Smooth muscle cell of the coronary artery (primary cell): ENCODE measurements around the gene FOXP3. TPM values are rescaled to one million over a fixed set of nuclear protein-coding genes. Genes with fewer than 3 reads are reported as not detected.

ENCODE experiments used
- total RNA-seq: library from RNA; depleted of rRNA; stranded (reverse); fragments of >200 nt; gene quantifications from 2 replicates; pipeline ENCODE4 v1.2.3, GENCODE V29; 2014; ENCODE audit warnings: low replicate concordance

The FOXP3 gene
- total RNA-seq, result not detected in 2 replicates

GRCh38 chrX:49264460-49264859 lies at the start of gene FOXP3:
FOXP3 (minus strand) TSS chrX:49264710; CDS start chrX:49258505, 6,205 bp downstream.

GRCh38 chrX:49303346-49303745 lies 38.8 kb upstream of the FOXP3 start, which contains the start of gene GAGE10:
GAGE10 (plus strand) TSS chrX:49303646; CDS start chrX:49304860, 1,214 bp downstream.

GRCh38 chrX:49269767-49270248 lies 5.3 kb upstream of the FOXP3 start, which contains the start of gene PPP1R3F:
PPP1R3F (plus strand) TSS chrX:49269793; CDS start chrX:49269870, 77 bp downstream.

GRCh38 chrX:49233176-49233575 lies 31.3 kb downstream of the FOXP3 start, which contains the start of gene CACNA1F:
CACNA1F (minus strand) TSS chrX:49233340; CDS start chrX:49233309, 31 bp downstream.

Other genes starting within 250 kb of the FOXP3 start
- 19.7 and 47.7 TPM in 2 replicates for gene TFE3, start 221.4 kb downstream of the FOXP3 start, total RNA-seq
- under 0.01 and 0.38 TPM in 2 replicates for gene CCDC120, start 205.7 kb downstream of the FOXP3 start, total RNA-seq
- 5.9 and 7.7 TPM in 2 replicates for gene PRAF2, start 190.7 kb downstream of the FOXP3 start, total RNA-seq
- gene WDR45, start 184.8 kb downstream of the FOXP3 start, total RNA-seq, result 35.6 and 46.3 TPM in 2 replicates
- gene GPKOW, start 141.0 kb downstream of the FOXP3 start, total RNA-seq, result 15.3 and 21.6 TPM in 2 replicates
- 0.82 and 1.7 TPM in 2 replicates for gene MAGIX, start 102.0 kb downstream of the FOXP3 start, total RNA-seq
- gene PLP2, start 92.8 kb downstream of the FOXP3 start, total RNA-seq, result 15.9 and 17.5 TPM in 2 replicates
- gene PRICKLE3, start 78.3 kb downstream of the FOXP3 start, total RNA-seq, result 3.0 and 4.1 TPM in 2 replicates
- 0.08 and 0.12 TPM in 2 replicates for gene SYP, start 64.5 kb downstream of the FOXP3 start, total RNA-seq
- not detected in 2 replicates for gene CACNA1F, start 31.4 kb downstream of the FOXP3 start, total RNA-seq
- gene CCDC22, start 29.2 kb downstream of the FOXP3 start, total RNA-seq, result 6.2 and 7.6 TPM in 2 replicates
- 4.4 and 16.7 TPM in 2 replicates for gene PPP1R3F, start 5.1 kb upstream of the FOXP3 start, total RNA-seq
- not detected in 2 replicates for gene GAGE10, start 38.9 kb upstream of the FOXP3 start, total RNA-seq
- not detected in 2 replicates for gene GAGE12J, start 57.3 kb upstream of the FOXP3 start, total RNA-seq
- gene GAGE13, start 66.9 kb upstream of the FOXP3 start, total RNA-seq, result not detected in 2 replicates